Prostate gland (tissue), 2 donors: ENCODE measurements around the gene KIF18B.

Source experiments
- CTCF ChIP-seq, 4 experiments: fragments of 200-600 bp in 2 of 4; fragments of 450-650 bp in 2 of 4; sonication (generic) in 2 of 4; IDR thresholded peaks; 1 replicate in 3 of 4; 2 replicates in 1 of 4; pipeline ENCODE4 v1.5.1; 2016 to 2019; ENCODE audit warnings: antibody characterized with exemption in 4 of 4, mild to moderate bottlenecking in 2 of 4, moderate library complexity in 2 of 4
- POLR2A ChIP-seq: fragments of 450-650 bp; IDR thresholded peaks from one replicate; pipeline ENCODE4 v1.6.1; 2016; ENCODE audit warnings: antibody characterized with exemption, mild to moderate bottlenecking
- POLR2AphosphoS5 ChIP-seq: sonication (generic); formaldehyde crosslinking; IDR thresholded peaks from one replicate; pipeline ENCODE4 v1.6.1; 2017; ENCODE audit warnings: antibody characterized with exemption

- no peak for TF ChIP-seq CTCF (IDR thresholded peaks at IDR 0.05)
- no peak for TF ChIP-seq POLR2A
- TF ChIP-seq POLR2AphosphoS5, result no peak
Measured at GRCh38 chr17:44932787-44933097, 14.8 kb downstream of the KIF18B start.
